Stimulated activated CD8-positive, alpha-beta memory T cell treated with anti-CD3 and anti-CD28 coated beads, Interleukin-4, amount 100 ng/mL, for 48 hours (primary cell): ENCODE results near the gene UQCRH.
"Not testable (repeated sequence)": the region's sequence is repeated elsewhere in the genome, so short reads cannot be mapped to it uniquely, and the experiment has no call there.

ENCODE experiments used
- DNase-seq: peaks from one replicate; pipeline ENCODE4 v3.0.0-alpha.2; 2020

The UQCRH gene

DNA sequence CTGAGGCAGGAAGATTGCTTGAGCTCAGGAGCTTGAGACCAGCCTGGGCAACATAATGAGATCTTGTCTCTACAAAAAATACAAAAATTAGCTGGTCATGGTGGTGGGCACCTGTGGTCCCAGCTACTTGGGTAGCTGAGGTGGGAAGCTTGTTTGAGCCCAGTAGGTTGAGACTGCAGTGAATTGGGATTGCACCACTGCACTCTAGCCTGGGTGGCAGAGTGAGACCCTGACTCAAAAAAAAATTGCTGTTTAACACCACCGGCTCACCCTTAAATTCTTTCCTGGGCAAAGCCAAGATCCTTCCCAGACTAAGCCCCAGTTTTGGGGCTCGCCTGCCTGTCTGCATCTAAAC lies 30.5 kb downstream of the UQCRH start:
- DNase-seq = no peak

DNA sequence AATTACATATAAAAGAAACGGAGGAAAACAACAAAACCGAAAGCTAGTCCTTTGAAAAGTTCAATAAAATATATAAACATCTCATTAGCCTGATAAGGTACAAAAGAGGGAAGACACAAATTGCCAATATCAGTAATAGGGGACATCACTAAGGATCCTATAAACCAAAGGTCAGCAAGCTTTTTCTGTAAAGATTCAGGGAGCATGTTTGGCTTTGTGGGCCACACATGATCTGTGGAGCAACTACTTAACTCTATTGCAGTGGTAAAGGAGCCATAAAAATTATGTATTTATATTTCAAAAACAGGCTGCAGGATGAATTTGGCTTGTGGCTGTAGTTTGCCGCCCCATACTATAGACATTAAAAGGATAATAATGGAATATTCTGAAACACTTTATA lies 31.6 kb downstream of the UQCRH start:
- DNase-seq = no peak

DNA sequence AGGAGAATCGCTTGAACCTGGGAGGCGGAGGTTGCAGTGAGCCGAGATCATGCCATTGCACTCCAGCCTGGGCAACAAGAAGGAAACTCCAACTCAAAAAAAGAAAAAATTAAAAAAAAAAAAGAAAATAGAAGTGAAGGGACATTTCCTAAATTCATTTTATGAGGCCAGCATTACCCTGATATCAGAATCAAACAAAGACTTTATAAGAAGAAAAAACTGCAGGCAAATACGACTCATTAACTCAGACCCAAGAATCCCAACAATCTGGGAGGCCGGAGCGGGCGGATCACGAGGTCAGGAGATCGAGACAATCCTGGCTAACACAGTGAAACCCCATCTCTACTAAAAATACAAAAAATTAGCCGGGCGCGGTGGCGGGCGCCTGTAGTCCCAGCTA lies 33.9 kb downstream of the UQCRH start:
- DNase-seq = not testable (repeated sequence)

DNA sequence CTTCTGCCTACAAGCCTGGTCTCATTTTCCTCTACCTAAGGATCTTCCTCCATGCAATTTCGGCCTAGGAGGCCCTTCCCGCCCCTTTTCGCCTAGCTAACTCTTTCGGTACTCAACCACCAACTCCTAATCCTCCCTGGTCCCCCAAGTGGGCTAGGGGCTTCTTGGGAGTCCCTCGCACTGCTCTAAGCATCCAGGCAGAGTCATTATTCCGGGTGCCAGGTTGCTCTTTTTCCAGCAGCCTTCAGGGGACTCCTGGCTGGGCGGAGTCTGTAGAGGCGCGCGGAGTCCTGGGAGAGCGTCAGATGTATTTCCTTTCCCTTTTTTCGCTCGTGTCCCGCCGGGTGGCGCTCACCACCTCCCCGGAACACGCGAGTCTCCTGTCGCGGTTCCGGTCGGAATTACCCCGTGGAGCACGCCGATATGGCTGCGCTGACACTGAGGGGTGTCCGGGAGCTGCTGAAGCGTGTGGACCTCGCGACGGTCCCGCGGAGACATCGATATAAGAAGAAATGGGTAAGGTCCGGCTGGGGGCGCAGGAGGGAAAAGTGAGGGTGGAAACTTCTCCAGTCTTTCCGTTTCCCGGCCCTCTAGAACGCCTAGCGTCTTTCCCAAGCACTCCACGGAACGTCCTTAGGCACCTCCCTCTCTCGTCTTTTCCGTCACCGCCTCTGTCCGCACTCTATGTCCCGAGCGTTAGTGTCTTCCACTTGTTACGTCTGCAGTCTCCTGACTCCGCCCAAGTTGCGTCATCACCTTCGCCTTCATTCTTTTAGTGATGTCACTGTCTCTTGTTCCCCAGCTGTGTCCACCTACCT lies 37.1 kb downstream of the UQCRH start, which contains the start of gene NSUN4:
Gene NSUN4 (plus strand): TSS at position 404 of the 818 bp plus-strand sequence. CDS start 20 bp downstream, at position 424.
- DNase-seq = peak; percentile 88

- no peak for DNase-seq
These were observed 38.0 kb downstream of the UQCRH start for GRCh38 chr1:46341222-46342083.

DNA sequence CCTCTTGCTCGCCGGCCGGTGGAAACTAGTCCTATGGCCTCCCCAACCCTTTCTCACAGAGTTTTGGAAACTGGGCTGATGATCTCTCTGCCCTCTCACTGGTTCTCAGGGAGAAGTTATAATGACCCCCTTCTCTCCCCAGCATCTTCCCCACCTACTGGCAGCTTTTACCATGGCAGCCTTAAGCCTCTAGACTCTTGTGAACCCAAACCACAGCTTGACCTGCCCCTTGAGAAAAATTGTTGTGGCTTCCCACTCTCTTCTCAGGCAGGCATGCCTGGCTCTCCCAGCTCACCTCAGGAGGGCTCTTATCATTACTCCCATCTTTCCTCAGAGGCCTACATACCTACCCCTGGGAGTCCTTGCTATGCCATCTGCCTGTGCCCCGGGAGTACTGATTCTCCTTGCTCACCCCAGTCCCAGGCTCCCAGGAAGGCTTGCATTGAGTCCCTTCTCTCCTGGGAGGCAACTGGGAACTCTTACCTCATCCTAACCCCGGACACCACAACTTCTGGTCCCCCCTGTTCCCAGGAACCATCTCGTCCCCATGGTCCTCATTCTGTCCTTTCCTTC lies 38.7 kb downstream of the UQCRH start:
- no peak for DNase-seq

DNA sequence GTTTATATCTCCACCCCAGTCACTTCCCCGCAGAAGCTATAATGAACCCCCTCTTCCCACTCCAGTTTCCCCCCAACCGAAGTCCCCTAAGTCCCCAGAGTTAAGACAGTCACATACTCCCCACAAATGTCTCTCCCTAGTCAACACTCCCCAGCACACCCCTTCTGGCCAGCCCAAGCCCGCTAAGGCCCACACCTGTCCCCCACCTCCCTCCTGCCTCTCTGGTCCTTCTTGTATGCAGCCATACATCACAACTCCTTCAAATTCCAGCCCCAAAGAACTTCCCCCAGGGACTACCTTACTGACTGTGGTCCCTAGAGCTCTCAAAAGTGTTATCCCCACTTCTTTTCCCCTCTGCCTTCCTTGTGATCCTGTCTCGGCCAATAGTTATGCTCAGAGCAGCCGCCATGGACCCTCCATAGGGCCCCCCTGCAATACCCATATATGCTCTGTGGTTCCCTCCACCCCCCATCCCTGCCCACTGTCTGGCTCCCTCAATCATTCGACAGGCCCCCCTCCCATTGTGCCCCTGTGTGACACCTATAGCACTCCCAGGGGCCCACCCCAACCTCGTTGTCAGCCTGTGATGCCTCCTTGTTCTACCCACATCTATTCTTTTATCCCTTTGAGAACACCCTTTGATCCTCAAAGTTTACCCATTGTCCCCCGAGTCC lies 39.3 kb downstream of the UQCRH start:
- no peak for DNase-seq

DNA sequence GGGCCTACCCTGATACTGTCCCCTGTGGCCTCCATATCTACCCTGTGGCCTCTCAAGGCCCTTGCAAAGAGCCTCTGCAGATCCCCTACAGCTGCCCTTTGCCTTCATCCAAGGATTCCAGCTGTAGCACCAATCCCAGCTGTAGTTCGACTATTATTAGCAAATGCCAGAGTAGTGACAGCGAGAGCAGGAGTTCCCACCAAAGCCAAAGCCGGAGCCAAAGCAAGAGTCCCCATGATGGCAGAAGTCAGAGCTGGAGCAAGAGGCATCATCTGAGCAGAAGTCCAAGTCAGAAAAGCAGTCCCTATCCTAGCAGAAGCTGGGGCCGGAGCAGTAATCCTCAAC lies 39.8 kb downstream of the UQCRH start:
- no peak for DNase-seq

GRCh38 chr1:46343705-46344104 lies 40.2 kb downstream of the UQCRH start:
- no peak for DNase-seq

GRCh38 chr1:46344481-46344880 lies 41.0 kb downstream of the UQCRH start:
- no peak for DNase-seq

DNA sequence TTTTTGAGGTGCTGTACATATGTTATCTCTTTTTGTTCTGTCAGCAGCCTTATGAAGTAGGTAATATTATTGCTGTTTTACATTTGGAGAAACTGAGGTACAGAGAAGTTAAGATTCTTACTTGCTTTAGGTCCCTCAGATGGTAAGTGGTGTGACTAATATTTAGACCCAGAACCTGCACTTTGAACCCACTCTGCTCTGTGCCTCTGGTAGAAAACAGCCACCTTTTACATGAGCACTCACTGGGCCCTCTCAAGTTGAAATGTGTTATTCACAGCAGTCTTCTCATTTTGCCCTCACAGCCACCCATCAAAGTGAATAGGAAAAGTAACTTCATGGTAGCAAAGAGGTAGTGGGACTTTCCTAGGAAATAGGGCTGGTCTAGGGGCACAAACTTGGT lies 41.8 kb downstream of the UQCRH start:
- DNase-seq = no peak

DNA sequence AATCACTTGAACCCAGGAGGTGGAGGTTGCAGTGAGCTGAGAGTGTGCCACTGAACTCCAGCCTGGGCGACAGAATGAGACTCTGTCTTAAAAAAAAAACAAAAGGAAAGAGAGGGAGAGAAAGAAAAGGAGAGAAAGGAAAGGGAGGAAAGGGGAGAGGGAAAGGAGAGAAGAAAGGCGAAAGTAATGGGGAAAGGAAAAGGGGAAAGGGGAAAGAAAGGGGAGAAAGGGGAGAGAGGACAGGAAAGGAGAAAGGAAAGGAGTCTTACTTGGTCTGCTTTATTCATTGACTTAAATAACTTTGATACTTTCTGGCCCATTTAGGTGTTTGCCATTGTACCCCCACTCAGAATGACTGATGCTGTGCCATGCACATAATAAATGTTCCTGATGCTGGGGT lies 48.9 kb downstream of the UQCRH start:
- no peak for DNase-seq

DNA sequence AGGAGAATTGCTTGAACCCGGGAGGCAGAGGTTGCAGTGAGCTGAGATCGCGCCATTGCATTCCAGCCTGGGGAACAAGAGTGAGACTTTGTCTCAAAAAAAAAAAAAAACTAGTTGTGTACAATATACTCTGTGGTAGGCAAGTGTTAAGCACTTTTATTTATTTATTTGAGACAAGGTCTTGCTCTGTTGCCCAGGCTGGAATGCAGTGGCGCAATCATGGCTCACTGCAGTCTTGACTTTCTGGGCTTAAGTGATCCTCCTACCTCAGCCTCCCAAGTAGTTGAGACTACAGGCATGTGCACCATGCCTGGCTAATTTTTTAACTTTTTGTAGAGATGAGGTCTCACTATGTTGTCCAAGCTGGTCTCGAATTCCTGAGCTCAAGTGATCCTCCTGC lies 52.4 kb downstream of the UQCRH start:
- DNase-seq = not testable (repeated sequence)

DNA sequence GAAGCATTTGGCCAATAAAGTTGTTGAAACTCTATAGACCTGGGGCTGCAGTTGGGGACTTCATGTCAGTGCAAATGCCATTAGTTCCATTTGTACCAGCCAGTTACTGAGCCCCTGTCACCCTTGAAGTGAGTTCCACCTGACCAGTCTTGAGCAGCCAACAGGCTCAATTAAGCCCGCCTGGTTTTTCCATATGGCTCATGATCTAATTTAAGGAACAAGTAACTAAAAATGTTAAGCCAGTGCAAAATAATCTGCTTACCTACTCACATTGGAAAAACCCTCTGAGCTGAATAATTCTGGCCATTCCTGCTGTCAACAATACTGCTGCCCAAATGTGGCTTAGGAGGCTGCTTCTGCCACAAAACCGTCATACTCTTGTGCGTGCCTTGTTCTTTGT lies 58.7 kb downstream of the UQCRH start:
- no peak for DNase-seq

GRCh38 chr1:46363121-46363520 lies 59.6 kb downstream of the UQCRH start:
- no peak for DNase-seq

- no peak for DNase-seq
These were observed 61.1 kb downstream of the UQCRH start for GRCh38 chr1:46364612-46365011.

GRCh38 chr1:46365796-46366195 lies 62.3 kb downstream of the UQCRH start:
- DNase-seq = not testable (repeated sequence)
